Hypothalamus (tissue), 51 donors: ENCODE results near the gene ALOX15B.

ENCODE experiments used
- DNase-seq, 51 donors: peaks; one replicate each; lab custom pipeline; 2025; lab: John Stamatoyannopoulos, UW

The ALOX15B gene, protein sequence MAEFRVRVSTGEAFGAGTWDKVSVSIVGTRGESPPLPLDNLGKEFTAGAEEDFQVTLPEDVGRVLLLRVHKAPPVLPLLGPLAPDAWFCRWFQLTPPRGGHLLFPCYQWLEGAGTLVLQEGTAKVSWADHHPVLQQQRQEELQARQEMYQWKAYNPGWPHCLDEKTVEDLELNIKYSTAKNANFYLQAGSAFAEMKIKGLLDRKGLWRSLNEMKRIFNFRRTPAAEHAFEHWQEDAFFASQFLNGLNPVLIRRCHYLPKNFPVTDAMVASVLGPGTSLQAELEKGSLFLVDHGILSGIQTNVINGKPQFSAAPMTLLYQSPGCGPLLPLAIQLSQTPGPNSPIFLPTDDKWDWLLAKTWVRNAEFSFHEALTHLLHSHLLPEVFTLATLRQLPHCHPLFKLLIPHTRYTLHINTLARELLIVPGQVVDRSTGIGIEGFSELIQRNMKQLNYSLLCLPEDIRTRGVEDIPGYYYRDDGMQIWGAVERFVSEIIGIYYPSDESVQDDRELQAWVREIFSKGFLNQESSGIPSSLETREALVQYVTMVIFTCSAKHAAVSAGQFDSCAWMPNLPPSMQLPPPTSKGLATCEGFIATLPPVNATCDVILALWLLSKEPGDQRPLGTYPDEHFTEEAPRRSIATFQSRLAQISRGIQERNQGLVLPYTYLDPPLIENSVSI

GRCh38 chr17:8038954-8039610, at the start of gene ALOX15B:
Gene ALOX15B, plus strand, starts transcription at chr17:8039059. Its CDS starts 97 bp downstream, at chr17:8039156.
- no peak for DNase-seq

DNA sequence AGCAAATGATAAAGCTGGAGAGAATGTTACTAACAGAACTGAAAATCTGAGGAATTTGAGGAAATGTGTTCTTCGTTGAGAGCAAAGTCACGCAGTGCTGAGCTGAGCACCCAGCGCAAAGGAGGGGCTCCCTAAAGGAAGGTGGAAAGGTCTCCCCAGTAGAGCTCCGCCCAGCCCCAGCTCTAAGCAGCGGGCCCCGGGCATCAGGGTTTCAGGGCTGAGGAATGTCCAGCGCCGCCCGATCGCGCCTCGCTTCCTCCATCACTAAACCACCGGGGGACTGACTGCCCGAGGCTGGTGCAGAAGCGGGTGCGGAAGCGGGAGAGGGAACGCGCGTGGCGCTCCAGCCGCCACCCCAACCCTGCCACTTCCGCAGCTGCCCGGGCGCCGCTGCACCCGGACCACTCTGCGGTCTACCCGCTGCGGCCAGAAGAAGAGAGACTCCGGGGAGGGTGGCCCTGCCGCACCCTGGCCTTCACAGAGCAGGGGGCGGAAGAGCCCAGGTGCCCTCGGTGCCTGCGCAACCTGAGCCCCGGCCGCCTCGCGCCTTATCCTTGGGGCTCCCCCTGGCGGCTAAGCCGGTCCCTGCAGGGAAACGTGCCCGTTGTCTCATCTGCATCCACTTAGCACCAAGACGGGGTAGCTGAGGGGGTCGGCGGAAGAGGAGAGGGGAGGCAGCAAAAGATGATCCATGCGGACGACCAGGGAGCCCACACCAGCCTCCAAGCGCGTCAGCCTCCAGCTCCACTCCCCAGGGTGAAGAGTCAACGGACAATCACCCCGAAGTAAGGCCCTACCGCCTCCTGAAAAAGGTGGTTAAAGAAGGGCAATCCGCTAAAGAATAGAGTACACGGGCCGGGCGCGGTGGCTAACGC, 48.8 kb upstream of the ALOX15B start:
- peak in 46 of 51 donors; percentile 4 to 85 (median 62) for DNase-seq

DNA sequence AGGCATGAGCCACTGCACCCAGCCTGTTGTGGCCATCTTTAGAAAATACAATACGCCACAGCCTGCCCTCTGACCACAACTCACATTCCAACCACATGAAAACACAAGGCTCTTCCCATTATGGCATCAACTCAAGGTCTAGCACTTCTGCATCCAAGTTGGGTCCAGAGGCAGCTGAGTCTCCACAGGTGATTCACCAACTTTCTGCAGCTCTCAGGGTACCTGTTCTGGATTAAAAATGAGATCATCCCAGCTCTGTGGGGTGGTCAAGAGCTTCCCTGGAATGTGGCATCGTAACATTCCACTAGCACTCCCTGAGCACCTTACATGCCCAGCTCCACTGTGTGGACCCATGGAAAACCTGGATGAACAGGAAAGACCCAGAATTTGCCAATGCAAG, 46.3 kb upstream of the ALOX15B start:
- no peak for DNase-seq

- DNase-seq, result no peak
Measured at GRCh38 chr17:7992924-7993323, 45.9 kb upstream of the ALOX15B start.

DNA sequence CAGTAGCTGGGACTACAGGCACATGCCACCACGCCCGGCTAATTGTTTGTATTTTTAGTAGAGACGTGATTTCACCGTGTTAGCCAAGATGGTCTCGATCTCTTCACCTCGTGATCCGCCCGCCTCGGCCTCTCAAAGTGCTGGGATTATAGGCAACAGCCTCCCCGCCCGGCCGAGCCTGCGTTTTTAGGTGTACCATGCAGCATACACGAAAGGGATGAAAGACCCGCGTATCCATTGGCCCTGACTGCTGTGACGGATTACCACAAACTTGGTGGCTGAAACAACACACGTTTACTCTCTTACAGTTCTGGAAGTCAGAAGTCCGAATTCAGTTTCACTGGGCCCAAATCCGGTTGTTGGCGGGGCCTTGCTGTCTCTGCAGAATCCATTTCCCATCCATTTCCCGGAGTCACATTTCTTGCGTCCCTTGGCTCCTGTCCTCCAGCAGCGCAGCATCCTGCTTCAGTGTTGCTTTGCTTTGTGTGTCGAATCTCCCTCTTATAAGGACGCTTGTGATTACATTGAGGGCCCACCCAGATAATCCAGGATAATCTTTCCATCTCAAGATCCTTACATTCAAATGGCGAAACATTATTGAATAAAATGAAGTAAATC, 44.8 kb upstream of the ALOX15B start:
- no peak for DNase-seq

DNA sequence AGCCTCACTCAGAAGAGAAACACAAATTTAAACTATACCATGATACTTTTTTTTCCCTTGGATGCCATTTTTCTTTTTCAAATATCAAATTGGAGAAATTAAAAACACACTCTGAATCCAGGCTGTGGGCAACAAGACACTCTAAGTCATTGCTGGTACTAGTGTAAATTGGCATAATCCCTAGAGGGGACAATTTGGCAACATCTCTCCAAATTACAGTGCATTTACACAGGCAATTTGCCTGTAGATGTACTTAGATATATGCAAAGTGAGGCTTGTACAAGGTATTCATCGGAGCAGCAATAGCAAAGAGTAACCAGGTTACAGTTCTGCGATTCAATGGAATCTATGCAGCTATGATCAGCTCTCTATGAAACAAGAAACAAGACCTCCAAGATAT, 43.1 kb upstream of the ALOX15B start:
- DNase-seq, result no peak

DNA sequence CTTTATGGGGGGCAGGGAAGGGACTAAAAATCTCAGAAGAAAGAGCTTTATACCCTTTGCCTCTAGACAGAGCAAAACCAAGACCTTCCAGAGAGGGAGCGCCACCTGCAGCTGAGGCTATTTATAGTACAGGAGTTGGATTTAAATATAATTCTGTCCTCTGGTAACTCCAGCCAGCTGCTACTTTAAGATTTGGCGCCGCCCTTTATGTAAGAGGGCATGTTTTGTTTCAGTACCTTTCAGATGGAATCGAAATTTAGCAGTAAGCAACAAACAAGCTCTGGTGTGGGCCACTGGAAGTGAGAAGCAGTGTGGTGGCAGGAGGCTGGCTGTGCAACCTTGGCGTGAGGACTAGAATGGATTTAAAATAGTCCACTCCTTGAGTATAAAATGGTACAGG, 41.7 kb upstream of the ALOX15B start:
- DNase-seq, result no peak

DNA sequence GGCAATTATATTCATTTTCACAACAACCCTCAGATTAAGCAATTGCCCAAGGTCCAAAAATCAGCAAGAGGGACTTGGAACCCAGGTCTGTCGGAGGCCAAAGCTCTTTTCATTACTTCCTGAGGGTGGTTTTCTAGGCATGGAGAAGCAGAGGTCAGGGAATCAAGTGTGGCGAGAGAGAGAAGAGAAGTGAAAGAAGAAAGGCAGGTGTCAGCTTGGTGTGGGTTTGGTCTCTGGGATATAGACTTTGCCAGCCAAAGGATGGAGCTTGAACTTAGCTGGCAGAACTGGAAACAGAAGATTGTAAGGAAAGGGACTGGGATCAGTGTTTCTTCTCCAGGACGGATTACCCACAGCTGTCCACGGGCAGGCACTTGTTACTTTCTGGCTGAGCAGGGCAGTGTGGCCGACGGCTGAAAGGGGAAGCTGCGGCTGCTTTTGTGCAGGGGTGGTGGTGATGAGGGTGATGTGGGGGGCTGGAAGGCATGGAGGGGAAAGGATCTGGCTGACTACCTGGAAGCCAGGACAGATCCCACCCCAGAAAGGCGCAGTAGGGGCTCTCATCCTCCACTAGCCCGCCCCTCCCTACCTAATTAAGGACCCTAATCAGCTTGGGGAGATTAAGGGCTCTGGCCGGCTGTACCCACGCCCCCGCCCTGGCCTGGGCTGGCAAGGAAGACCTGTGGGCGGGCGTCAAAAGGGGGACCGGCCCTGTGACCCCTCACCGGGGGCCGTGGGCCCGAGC, 36.7 kb upstream of the ALOX15B start, which contains the start of gene GUCY2D:
Gene GUCY2D (plus strand): TSS at position 640 of the 745 bp plus-strand sequence. CDS start 433 bp downstream, outside the sequence.
- peak in 5 of 51 donors; percentile 3 to 44 (median 12) for DNase-seq

GRCh38 chr17:8002721-8003593, 35.9 kb upstream of the ALOX15B start:
- no peak for DNase-seq

- no peak for DNase-seq
Measured at GRCh38 chr17:8003594-8004181, 35.2 kb upstream of the ALOX15B start.

DNA sequence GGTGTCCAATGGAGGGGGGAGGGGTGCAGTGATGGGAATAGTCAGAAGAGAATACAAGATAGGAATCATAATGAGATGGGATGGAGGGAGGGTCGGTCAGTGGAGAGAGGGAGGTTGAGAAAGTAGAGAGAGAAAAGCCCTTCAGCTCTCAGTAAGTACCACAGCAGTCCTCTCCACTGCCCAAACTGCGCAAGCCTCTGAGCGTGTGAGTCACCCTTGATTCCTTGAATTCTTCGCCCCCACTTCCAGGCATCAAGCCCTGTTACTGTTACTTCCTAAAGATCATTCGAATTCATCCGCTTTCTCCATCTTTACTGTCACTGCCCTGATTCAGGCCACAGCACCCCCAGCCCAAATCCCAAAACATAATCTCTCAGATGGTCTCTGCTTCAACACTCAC, 34.0 kb upstream of the ALOX15B start:
- DNase-seq, result no peak

DNA sequence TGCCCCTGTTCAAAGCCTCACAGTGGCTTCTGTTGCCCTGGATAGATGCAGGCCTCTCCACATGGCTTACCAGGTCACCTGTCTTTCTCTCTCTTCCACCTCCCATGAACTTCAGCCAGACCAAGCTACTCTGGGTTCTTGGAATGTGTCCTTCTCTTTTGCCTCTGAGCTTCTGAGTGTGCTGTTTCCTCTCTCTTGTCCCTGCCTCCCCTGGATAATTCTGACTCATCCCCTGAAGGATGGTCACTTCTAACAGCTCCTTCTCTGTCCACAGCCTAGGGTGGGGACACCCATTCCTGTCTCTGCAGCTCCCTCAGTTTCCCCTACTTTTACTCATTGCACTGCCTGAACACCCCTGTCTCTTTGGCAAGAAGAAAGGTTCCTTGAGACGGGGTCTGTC, 33.5 kb upstream of the ALOX15B start:
- DNase-seq, result no peak

DNA sequence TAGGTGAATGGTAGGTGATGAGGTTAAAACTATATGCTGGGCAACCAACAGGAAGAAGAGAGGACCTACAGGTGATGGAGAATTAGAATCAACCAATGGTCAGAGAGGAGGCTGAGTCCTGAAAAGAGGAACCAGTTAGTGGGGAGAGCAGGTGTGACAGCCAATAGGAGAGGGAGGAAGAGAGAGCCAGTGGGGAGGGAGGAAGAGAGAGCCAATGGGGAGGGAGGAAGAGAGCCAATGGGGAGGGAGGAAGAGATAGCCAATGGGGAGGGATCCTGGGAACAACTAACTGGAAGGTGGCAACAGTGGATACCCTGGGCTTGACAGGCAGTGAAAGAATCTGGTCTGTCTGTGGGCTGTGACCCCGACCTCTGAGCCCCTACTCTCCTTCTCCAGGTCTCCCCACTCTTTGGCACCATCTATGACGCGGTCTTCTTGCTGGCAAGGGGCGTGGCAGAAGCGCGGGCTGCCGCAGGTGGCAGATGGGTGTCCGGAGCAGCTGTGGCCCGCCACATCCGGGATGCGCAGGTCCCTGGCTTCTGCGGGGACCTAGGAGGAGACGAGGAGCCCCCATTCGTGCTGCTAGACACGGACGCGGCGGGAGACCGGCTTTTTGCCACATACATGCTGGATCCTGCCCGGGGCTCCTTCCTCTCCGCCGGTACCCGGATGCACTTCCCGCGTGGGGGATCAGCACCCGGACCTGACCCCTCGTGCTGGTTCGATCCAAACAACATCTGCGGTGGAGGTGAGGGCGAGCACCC, 32.7 kb upstream of the ALOX15B start:
- DNase-seq, result no peak

DNA sequence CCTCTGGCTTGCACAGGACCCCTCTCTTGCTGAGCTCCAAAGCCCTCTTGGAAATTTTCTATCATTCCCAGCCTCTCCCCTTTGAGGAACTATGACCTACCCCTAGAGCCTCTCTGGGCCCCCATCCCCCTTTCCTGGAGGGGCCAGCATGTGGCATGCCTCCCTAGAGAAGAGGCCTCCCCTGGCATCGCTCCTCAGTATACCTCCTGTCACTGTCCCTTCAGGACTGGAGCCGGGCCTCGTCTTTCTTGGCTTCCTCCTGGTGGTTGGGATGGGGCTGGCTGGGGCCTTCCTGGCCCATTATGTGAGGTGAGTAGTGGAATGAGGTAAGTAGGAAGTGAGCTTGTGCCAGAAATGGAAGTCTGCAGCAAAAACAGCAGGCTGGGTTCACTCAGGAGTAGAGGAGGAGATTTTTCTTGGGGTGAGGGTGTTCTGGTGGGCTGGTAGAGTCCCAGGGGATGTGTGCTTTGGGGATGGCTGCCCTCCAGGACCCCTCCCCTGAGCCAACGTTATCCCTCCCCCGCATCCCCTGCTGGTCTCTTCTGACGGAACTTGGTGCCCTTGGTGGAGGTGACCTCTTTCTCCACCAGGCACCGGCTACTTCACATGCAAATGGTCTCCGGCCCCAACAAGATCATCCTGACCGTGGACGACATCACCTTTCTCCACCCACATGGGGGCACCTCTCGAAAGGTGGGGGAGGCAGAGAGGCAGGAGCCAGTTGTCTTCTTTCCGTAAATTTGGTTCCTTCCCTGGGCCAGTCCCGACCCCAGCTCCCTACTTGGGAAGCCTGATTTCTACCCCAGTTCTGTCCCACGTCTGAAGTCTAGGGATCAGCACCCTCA, 31.8 kb upstream of the ALOX15B start:
- no peak for DNase-seq

DNA sequence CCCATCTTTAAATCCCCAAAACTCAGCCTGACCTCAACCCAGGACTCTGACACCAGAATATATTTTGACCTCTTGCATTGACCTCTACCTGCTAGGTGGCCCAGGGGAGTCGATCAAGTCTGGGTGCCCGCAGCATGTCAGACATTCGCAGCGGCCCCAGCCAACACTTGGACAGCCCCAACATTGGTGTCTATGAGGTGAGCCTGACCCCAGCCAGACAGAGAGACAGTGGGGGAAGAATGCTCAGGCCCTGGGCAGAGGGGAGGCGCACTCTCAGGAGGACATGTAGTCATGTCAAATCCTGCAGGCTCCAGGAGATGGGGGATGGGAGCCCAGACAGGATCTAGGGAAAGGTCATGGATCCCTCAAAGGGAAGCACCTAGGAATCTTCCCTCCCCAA, 31.0 kb upstream of the ALOX15B start:
- DNase-seq, result no peak

GRCh38 chr17:8012045-8012580, 26.7 kb upstream of the ALOX15B start:
- no peak for DNase-seq
